K562 (cell line): ENCODE data around the gene EFCAB5. TPM values are rescaled to one million over a fixed set of nuclear protein-coding genes. Genes with fewer than 3 reads are reported as not detected.

Experiments
- AFF4 ChIP-seq: sonication (generic); formaldehyde crosslinking; IDR thresholded peaks from 2 replicates; pipeline ENCODE4 v1.8.0; 2023; ENCODE audit warnings: mild to moderate bottlenecking, missing genetic modification reagents
- ATF4 ChIP-seq: fragments of 450-650 bp; formaldehyde crosslinking; IDR thresholded peaks from 2 replicates; pipeline ENCODE4 v1.4.0; 2022; ENCODE audit warnings: mild to moderate bottlenecking, moderate library complexity
- CBFA2T3 ChIP-seq: fragments of 450-650 bp; IDR thresholded peaks from 2 replicates; pipeline ENCODE4 v1.6.1; 2017
- CXXC5 ChIP-seq: fragments of 250-450 bp; sonication (Bioruptor Pico); IDR thresholded peaks from 2 replicates; pipeline ENCODE4 v1.8.0; 2022; ENCODE audit warnings: inconsistent platforms, mild to moderate bottlenecking, moderate library complexity
- FOSL1 ChIP-seq: fragments of 200-800 bp; sonication (Bioruptor generic); conservative IDR thresholded peaks from 2 replicates; pipeline ENCODE4 v1.6.1; 2016; ENCODE audit warnings: missing genetic modification characterization, missing compliant biosample characterization
- GABPA ChIP-seq: fragments of 200-800 bp; sonication (Bioruptor generic); conservative IDR thresholded peaks from 2 replicates; pipeline ENCODE4 v1.6.1; 2016; ENCODE audit warnings: low read depth, missing genetic modification characterization, missing compliant biosample characterization
- KLF16 ChIP-seq: IDR thresholded peaks from 2 replicates; pipeline ENCODE4 v1.6.1; 2016; ENCODE audit warnings: antibody characterized with exemption
- MAFG ChIP-seq: fragments of 450-650 bp; conservative IDR thresholded peaks from 2 replicates; pipeline ENCODE4 v1.6.1; 2016; ENCODE audit warnings: missing genetic modification characterization, missing compliant biosample characterization
- MTA2 ChIP-seq: fragments of 450-650 bp; IDR thresholded peaks from 2 replicates; pipeline ENCODE4 v1.6.1; 2016; ENCODE audit warnings: low read depth
- NFE2 ChIP-seq: IDR thresholded peaks from 2 replicates; pipeline ENCODE4 v1.6.1; 2014; ENCODE audit warnings: antibody characterized with exemption, low read depth
- NONO ChIP-seq, 2 experiments: fragments of 200-400 bp in 1 of 2; fragments of 450-650 bp in 1 of 2; formaldehyde crosslinking in 1 of 2; IDR thresholded peaks; 2 replicates each; pipeline ENCODE4 v1.6.1; 2017; ENCODE audit warnings: low read depth in 2 of 2, mild to moderate bottlenecking in 2 of 2, moderate library complexity in 2 of 2, low read length in 1 of 2
- PHB ChIP-seq: fragments of 250-450 bp; sonication (Bioruptor Pico); IDR thresholded peaks from 2 replicates; pipeline ENCODE4 v1.5.0; 2021
- RCOR1 ChIP-seq, 2 experiments: IDR thresholded peaks; 2 replicates each; pipeline ENCODE4 v1.6.1; 2012; ENCODE audit warnings: low read depth in 2 of 2, low read length in 2 of 2, borderline replicate concordance in 1 of 2, improper control_type of control experiment in 1 of 2
- YBX1 ChIP-seq: fragments of 450-650 bp; IDR thresholded peaks from 2 replicates; pipeline ENCODE4 v1.7.1; 2016; ENCODE audit warnings: mild to moderate bottlenecking
- ZBTB12 ChIP-seq: fragments of 250-450 bp; sonication (Bioruptor Pico); IDR thresholded peaks from 2 replicates; pipeline ENCODE4 v1.4.0; 2020
- ZBTB26 ChIP-seq: fragments of 450-650 bp; formaldehyde crosslinking; IDR thresholded peaks from 2 replicates; pipeline ENCODE4 v1.4.0; 2022; ENCODE audit warnings: missing genetic modification characterization
- ZNF239 ChIP-seq: fragments of 250-450 bp; sonication (Bioruptor Pico); IDR thresholded peaks from 2 replicates; pipeline ENCODE4 v1.4.0; 2020; ENCODE audit warnings: mild to moderate bottlenecking
- ZNF282 ChIP-seq: sonication (generic); formaldehyde crosslinking; IDR thresholded peaks from 2 replicates; pipeline ENCODE4 v1.8.1; 2023; ENCODE audit warnings: missing genetic modification reagents
- ZNF347 ChIP-seq: fragments of 450-650 bp; formaldehyde crosslinking; IDR thresholded peaks from 2 replicates; pipeline ENCODE4 v1.4.0; 2020; ENCODE audit warnings: low read depth, mild to moderate bottlenecking, moderate library complexity
- ZNF436 ChIP-seq: fragments of 250-450, 450-650 bp; sonication (Bioruptor Pico); formaldehyde crosslinking; IDR thresholded peaks from 2 replicates; pipeline ENCODE4 v1.7.0; 2020; ENCODE audit warnings: mild to moderate bottlenecking
- ZNF586 ChIP-seq: fragments of 450-650 bp; formaldehyde crosslinking; conservative IDR thresholded peaks from 2 replicates; pipeline ENCODE4 v1.4.0; 2020; ENCODE audit warnings: mild to moderate bottlenecking, moderate library complexity
- ZNF589 ChIP-seq: fragments of 200-800 bp; sonication (Bioruptor generic); IDR thresholded peaks from 2 replicates; pipeline ENCODE4 v1.6.1; 2016; ENCODE audit warnings: low read depth, missing genetic modification characterization, missing compliant biosample characterization
- ZNF79 ChIP-seq: fragments of 250-450 bp; sonication (Bioruptor Pico); IDR thresholded peaks from 2 replicates; pipeline ENCODE4 v1.4.0; 2020; ENCODE audit warnings: low read depth, mild to moderate bottlenecking, moderate library complexity
- polyA plus RNA-seq, 8 experiments: library from polyadenylated mRNA; depleted of rRNA in 4 of 8; stranded (reverse) in 5 of 8; unstranded in 3 of 8; fragments of >200 nt; fragmentation: Nextera tagmentation in 2 of 8; fragmentation: Illumina TruSeq in 1 of 8; extraction: Ambion mirVana in 2 of 8; extraction: Trizol in 1 of 8; gene quantifications; 2 replicates each; pipeline versions ENCODE4 v1.2.1 to v1.2.3, GENCODE V29; 2011 to 2014; ENCODE audit warnings: inconsistent platforms in 1 of 8, missing spikeins in 1 of 8
- total RNA-seq, 7 experiments: library from RNA; depleted of rRNA in 6 of 7; stranded (reverse); fragments of >200 nt in 6 of 7; fragmentation: Illumina TruSeq in 2 of 7; extraction: Trizol in 2 of 7; gene quantifications; 2 replicates each; pipeline versions ENCODE4 v1.2.1 to v1.2.3, GENCODE V29; 2011 to 2021; ENCODE audit warnings: low replicate concordance in 1 of 7

The EFCAB5 gene
- total and polyA plus RNA-seq, 9 of the 15 experiments (the other 6 are each of a cell fraction or from before 2014, with no cell fraction given) = 0.06 to 0.11 TPM; not detected in 7

GRCh38 chr17:30104575-30105339 is 163.3 kb downstream of the EFCAB5 start (continued):
- TF ChIP-seq NONO (IDR thresholded peaks at IDR 0.05; ENCODE audit: low read depth in 2 of 2, low read length in 1 of 2) (no peak), YBX1 (no peak), ZBTB12 (CRISPR knock-in tag) (no peak), ZNF586 (CRISPR knock-in tag) (no peak), PHB (no peak), MAFG (tag) (no peak), CBFA2T3 (peak; percentile 67), ZNF239 (CRISPR knock-in tag) (no peak), ATF4 (CRISPR knock-in tag) (no peak), ZNF589 (no peak), MTA2 (no peak), ZBTB26 (no peak), CXXC5 (CRISPR knock-in tag) (peak; percentile 80), GABPA (tag) (0 out of 2 replicates have a peak, but pooled peaks have one; percentile 12), KLF16 (no peak), ZNF282 (CRISPR knock-in tag) (no peak), ZNF79 (CRISPR knock-in tag) (no peak), NFE2 (no peak), ZNF436 (CRISPR knock-in tag) (no peak), RCOR1 (IDR thresholded peaks at IDR 0.05; ENCODE audit: borderline replicate concordance in 1 of 2, low read depth in 2 of 2, low read length in 2 of 2) (peak in 1 of 2 experiments; percentile 81; a peak in 2 of 4 replicates), FOSL1 (peak; percentile 18; the same call in 1 of the 2 replicates), ZNF347 (CRISPR knock-in tag) (no peak), AFF4 (no peak)
